GM03348 (cell line): ENCODE measurements around the gene IFI30.
"Not testable (repeated sequence)": the region's sequence is repeated elsewhere in the genome, so short reads cannot be mapped to it uniquely, and the experiment has no call there.

Experiments
- DNase-seq: peaks from one replicate; pipeline ENCODE4 v3.0.0; 2012; ENCODE audit warnings: low spot score

IFI30 gene

GRCh38 chr19:18203408-18203862 lies 29.8 kb downstream of the IFI30 start:
- no peak for DNase-seq

GRCh38 chr19:18203863-18204393 lies 30.3 kb downstream of the IFI30 start, which contains the start of gene RAB3A:
TSS of gene RAB3A (minus strand) at chr19:18204042. CDS start at chr19:18202740, 1,302 bp downstream.
- DNase-seq, result peak; percentile 98

- no peak for DNase-seq
These were observed 31.0 kb downstream of the IFI30 start for GRCh38 chr19:18204394-18205199.

- peak; percentile 80 for DNase-seq
These were observed 31.7 kb downstream of the IFI30 start for GRCh38 chr19:18205200-18205892.

DNA sequence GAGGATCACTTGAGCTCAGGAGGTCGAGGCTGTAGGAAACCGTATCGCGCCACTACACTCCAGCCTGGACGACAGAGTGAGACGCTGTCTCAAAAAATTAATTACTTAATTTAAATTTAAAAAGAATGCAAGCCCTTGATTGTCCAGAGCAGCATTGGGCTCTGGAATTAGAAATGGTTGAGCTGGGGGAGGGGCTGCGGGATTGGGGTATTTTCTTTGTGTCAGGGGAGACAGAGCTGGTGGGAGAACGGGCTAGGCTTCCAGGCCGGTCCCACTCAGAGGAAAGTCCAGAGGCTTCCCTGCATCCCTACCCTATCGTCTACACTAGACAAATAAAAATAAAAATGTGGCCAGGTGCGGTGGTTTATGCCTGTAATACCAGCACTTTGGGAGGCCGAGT lies 32.4 kb downstream of the IFI30 start:
- no peak for DNase-seq

DNA sequence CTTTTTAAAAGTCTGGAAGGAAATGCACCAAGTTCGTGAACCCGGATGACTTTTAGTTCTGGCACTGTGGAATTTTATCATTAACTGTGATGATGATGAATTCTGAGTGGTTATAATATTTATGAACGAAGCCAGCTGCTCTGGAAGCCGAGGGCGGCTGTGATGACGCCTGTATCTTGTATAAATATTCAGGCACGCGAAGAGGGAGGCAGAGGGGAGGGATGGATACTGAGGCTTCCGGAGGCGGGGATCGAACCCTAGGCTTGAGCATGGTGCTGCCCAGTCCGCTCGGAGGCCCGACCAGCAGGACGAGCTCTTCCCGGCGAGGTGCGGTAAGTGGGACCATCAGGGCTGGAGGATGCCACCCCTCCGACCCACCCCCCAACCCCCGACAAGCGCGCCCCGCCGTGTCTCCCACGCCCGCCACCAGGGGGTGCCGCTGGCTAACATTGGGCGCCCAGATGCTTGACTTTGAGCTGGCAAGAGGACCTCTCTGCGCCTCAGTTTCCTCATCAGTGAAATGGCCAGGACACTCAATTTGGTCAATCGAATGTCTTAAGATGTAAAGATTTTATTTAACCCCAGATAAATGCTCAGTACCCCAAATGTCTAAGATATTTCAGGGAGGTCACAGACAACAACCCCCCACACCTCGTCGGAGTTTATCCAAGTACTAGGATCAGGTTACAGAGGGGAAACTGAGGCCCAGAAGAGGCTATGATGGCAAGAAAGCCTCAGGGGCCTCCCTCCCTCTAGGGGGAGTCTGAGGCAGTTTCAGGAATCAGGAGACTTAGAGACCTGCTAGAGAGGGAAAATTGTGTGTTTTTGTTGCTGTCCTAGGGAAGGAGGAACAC lies 34.7 kb downstream of the IFI30 start:
- peak; percentile 72 for DNase-seq

DNA sequence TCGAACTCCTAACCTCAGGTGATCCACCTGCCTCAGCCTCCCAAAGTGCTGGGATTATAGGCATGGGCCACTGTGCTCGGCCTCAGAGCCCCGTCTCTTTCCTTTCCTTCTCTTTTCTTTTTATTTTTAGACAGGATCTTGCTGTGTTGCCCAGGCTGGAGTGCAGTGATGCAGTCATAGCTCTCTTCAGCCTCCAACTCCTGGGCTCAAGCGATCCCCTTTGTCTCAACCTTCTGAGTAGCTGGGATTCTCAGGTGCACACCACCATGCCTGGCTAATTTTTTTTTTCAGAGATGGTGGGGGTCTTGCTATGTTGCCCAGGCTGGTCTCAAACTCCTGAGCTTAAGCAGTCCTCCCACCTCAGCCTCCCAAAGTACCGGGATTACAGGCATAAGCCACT lies 36.3 kb downstream of the IFI30 start:
- not testable (repeated sequence) for DNase-seq

DNA sequence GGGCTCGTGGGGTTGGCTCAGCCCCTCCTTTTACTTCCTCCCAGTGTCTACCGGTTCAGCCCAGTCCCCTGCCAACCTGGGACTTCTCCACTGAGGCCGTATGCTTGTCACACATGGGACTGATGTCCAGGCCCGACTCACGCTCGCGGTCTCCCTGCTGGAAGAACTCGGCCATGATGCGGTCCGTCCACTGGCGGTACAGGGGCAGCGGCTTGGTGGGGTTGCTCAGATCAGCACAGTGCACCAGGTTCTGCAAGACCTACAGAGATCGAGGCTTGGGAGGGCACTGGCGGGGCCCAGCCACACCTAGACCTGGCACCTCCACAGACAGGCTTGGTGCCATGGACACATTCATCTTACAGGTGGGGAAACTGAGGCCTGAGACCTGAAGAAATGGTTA lies 38.1 kb downstream of the IFI30 start:
- DNase-seq, result no peak

GRCh38 chr19:18214779-18215433 lies 41.3 kb downstream of the IFI30 start:
- peak; percentile 69 for DNase-seq

DNA sequence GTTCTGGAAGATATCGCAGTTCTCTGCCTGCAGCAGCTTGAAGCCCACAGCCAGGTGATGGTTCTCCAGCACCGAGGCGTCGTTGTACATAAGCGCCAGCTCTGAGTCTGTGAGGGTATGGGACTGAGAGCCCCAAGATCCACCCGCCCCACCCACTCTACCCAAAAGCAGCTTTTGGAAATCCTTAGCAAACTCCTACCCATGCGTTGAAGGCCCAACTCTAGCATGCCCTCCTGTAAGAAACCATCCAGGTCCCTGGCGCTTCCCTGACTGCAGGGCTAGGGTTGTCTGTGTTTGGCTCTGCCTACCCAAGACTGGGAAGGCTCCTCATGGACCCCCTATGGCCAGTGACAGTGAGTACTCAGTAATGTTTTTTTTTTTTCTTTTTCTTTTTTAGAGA lies 43.2 kb downstream of the IFI30 start:
- no peak for DNase-seq

DNA sequence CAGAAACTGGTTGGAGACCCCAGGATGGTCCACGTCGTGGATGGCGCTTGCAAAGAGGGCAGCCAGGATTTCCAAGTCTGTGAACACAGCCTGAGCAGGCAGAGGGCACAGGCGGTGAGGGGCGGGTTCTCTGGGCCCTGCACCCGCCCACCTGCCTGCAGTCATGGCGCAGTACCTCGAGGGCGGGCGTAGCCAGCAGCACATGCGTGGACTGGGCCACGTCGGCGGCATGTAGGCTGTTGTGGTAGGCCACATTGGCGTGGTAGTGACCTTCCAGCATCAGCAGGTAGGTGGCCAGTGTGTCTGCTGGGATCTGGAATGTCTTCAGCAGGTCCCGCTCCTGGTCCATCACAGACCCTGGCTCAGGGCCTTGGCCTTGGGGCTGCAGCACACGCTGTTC lies 44.5 kb downstream of the IFI30 start:
- no peak for DNase-seq

DNA sequence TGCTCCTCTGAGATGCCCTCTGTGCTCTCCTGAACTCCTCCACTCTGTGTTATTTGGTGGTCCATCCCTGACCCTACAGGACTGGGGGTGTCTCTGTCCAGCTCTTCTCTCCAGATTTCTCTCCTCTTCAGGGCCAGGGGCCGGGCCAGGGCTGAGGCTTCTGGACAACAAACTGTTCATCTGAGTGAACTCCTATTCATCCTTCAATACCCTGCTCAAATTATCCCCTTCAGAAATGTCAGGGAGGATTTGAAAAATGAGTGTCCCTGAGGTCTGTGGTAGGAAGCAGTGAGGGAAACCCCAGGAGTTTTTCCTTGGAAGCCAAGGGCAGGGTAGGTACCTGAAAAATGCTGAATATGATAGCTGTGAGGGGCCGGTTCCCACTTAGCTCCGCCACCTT lies 45.0 kb downstream of the IFI30 start:
- DNase-seq, result no peak

DNA sequence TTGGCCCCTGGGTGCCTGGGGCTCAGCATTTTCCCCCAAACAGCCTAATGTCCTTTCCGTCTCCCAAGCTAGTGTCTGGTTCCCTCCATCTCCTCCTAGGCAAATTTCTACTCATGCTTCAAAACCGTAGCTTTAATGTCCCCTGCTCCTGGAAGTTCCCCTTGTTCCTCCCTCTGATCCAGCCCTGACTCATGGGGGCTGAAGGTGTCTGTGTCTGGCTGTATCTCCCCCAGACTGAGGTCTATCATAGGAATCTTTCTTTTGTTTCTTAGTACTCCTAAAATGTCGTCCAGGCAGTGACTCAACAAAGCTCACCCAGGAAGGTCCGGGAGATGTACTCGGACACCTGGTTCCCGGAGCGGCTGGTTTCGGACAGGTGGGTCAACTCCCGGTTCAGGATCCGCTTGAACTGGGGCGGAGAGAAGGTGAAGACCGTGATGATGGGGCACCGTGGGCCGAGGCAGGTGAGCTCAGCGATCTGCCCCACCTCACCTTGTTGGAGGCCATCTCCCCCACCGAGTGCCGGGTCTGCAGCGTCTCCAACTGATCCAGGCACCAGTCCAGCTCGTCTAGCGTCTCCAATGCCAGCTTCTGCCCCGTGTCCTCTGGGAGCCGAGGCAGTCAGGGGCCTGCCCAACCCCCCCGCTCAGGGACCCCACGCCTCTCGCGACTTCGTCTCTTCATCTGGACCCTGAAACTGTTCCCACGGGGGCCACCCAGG lies 46.5 kb downstream of the IFI30 start:
- no peak for DNase-seq

GRCh38 chr19:18220632-18221275 lies 47.1 kb downstream of the IFI30 start:
- no peak for DNase-seq

GRCh38 chr19:18221815-18222725 lies 48.5 kb downstream of the IFI30 start:
- DNase-seq, result no peak

GRCh38 chr19:18223860-18224524 lies 50.4 kb downstream of the IFI30 start:
- no peak for DNase-seq

DNA sequence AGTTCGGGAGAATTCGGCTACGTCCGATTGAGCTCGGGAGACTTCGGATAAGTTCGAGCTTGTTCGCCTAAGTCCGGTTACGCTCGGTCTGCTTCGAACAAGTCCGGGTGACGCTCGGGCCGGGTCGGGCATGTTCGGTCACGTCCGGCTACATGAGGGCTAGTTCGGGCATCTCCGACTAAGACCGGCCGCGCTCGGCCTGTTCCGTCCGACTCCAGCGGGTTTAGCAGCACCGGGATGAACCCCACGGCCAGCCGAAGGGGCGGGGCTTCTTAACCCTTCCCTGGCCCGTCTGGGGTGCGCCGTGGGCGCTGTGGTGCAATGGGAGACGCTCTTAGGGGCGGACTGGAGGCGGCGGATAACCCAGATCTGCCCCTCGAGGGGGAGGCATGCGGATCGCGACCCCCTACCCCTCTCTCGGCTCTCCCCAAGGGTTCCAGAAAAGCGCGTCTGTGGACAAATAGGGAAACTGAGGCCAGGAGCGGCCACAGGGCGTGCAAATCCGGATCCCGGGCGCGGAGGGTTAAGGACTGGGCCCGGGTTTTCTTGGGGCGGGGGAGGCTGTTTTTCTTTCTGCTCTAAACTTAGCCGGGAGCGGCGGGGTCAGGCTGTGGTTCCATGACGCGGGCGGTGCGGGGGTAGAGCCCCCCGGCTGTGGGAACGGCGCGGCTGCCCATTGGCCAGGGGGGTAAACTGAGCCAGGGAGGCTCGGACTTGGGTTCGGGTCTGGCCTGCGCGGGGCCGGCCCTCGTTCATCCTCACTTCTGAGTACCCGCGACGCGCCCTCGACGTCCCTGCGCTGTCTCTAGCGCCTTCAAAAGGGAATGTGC lies 51.1 kb downstream of the IFI30 start:
- DNase-seq, result peak; percentile 99

GRCh38 chr19:18225355-18225701 lies 51.7 kb downstream of the IFI30 start:
- DNase-seq, result no peak
